ENCODE data around the gene SLC7A11.
A peak's percentile ranks its signal among the peaks of the same experiment; 100 is the strongest.

Gene SLC7A11

DNA sequence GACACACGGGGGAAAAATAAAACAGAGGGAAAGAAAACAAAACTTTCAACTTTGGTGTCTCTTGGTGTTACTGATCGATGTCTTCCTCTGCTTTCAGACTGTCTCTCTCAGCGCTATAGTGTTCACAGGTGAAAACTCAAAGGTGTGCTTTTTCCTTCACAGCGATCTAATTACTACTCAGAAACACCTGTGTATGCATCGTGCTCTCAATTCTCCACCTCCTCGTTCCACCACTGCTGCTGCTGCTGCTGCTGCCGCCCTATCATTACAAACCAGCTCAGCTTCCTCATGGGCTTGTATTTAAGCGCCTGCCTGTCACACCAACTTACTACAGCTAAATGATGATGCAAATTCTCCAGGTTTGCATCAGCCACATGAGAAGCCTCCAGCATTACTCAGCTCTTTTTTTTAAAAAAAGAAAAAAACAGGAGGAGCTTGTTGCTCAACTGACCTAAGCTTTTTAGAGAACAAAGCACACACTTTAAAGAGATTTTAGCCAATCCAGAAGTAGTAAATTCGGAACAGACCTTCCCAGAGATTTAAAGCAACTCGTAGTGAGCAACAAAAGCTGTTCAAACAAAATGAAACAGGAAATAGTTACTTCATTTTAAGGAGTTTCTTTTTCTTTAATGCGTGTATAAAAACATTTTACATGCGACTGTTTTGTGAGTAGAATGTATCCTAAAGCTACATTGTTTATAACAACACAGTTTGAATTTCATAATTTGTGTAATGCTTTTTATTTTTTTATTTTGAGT lies at the start of gene SLC7A11:
TSS of gene SLC7A11 (minus strand) at position 274 of the 758 bp plus-strand sequence. CDS start 280 bp downstream, outside the sequence.
- peak within 1 kb of the TSS; percentile 35 to 75 for H3K4me3 ChIP-seq (replicated peaks in 1 of 2; ENCODE audit: low read depth in 2 of 2, low read length in 2 of 2)
- peak; percentile 99 for DNase-seq (ENCODE audit: low read depth in 2 of 2)
- TF ChIP-seq, protein P1, sequence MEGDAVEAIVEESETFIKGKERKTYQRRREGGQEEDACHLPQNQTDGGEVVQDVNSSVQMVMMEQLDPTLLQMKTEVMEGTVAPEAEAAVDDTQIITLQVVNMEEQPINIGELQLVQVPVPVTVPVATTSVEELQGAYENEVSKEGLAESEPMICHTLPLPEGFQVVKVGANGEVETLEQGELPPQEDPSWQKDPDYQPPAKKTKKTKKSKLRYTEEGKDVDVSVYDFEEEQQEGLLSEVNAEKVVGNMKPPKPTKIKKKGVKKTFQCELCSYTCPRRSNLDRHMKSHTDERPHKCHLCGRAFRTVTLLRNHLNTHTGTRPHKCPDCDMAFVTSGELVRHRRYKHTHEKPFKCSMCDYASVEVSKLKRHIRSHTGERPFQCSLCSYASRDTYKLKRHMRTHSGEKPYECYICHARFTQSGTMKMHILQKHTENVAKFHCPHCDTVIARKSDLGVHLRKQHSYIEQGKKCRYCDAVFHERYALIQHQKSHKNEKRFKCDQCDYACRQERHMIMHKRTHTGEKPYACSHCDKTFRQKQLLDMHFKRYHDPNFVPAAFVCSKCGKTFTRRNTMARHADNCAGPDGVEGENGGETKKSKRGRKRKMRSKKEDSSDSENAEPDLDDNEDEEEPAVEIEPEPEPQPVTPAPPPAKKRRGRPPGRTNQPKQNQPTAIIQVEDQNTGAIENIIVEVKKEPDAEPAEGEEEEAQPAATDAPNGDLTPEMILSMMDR (IDR thresholded peaks at IDR 0.05; ENCODE audit: low read depth, low read length), result no peak

DNA sequence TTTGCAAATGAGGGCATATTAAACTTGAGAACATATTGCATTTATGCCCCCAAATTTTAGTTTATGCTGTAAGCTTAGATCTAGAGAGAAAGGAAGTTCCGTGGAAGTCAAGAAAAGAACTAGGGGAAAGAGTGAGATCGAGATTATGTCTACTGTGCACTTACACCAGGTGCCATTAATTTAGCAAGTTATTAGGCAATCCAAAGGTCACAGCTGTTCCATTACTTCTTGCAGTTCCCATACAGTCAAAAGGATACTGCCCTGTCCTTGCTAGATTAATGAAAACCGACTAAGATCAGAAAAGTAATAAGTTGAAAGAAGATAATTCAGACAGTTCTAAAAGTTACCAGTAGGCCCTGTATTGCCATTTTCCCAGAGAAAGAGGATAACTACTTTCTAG lies 49.3 kb upstream of the SLC7A11 start:
- no peak for DNase-seq (ENCODE audit: low read depth in 2 of 2)
- TF ChIP-seq, protein P1 (IDR thresholded peaks at IDR 0.05; ENCODE audit: low read depth, low read length), result no peak

DNA sequence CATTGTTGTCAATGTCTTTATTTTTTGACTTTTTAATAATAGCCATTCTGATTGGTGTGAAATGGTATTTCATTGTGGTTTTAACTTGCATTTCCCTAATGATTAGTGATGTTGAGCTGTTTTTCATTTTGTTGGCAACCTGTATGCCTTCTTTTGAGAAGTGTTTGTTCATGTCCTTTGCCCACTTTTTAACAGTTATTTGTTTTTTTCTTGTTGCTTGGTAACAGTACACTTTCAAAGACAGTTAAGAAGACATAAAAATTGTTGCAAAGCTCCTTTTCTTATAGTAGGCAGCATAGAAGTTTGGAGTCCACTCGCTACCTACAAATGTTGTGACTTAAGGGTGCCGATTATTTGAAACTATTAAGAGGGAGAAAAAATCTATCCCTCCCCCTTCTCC lies 48.7 kb upstream of the SLC7A11 start:
- H3K4me3 ChIP-seq (replicated peaks in 1 of 2; ENCODE audit: low read depth in 2 of 2, low read length in 2 of 2), result no peak overlapping the region
- TF ChIP-seq, protein P1 (IDR thresholded peaks at IDR 0.05; ENCODE audit: low read depth, low read length), result no peak
- no peak for DNase-seq (ENCODE audit: low read depth in 2 of 2)

More for the DNA sequence above, 49.3 kb upstream of the SLC7A11 start:
- H3K4me3 ChIP-seq (replicated peaks in 1 of 2; ENCODE audit: low read depth in 2 of 2, low read length in 2 of 2), result no peak overlapping the region

DNA sequence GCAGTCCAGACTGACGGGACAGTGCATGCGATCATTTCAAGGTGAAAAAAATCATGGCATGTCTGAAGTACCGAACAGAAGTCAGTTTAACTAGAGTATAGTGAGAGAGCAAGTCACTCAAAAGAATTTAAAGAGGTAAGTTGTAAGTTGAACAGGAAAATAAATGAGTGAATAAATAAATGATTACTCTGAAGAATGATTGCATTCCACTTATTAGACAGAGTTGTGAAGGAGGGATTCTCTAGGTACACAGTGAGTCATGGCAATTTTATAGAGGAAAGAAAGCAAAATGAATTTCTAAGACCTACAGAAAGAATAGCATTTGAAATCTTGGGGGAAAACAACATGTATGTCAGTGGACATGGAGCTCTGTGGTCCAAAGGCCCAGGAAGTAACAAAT lies 37.1 kb upstream of the SLC7A11 start:
- no peak for DNase-seq (ENCODE audit: low read depth in 2 of 2)
- TF ChIP-seq, protein P1 (IDR thresholded peaks at IDR 0.05; ENCODE audit: low read depth, low read length), result no peak
- no peak overlapping the region for H3K4me3 ChIP-seq (replicated peaks in 1 of 2; ENCODE audit: low read depth in 2 of 2, low read length in 2 of 2)

DNA sequence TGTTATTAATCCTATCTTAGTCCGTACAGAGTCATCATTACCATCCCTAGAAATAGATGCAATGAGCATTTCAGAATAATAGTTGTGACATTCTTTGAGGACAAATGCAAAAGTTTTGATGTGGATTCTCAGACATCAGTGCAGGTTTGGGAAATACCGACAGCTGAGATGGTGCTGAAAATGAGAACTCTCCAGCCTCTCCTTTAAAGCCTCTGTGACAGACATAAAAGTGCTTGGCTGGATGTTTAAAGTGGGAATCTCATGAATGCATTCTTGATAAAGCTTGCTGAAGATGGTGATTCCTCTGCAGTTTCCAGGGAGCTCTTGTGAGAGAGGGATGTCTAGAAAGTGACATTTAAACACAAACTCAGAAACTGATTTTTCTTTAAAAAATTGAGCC lies 35.0 kb upstream of the SLC7A11 start:
- TF ChIP-seq, protein P1 (IDR thresholded peaks at IDR 0.05; ENCODE audit: low read depth, low read length), result no peak
- DNase-seq (ENCODE audit: low read depth in 2 of 2), result no peak
- H3K4me3 ChIP-seq (replicated peaks in 1 of 2; ENCODE audit: low read depth in 2 of 2, low read length in 2 of 2), result no peak overlapping the region

DNA sequence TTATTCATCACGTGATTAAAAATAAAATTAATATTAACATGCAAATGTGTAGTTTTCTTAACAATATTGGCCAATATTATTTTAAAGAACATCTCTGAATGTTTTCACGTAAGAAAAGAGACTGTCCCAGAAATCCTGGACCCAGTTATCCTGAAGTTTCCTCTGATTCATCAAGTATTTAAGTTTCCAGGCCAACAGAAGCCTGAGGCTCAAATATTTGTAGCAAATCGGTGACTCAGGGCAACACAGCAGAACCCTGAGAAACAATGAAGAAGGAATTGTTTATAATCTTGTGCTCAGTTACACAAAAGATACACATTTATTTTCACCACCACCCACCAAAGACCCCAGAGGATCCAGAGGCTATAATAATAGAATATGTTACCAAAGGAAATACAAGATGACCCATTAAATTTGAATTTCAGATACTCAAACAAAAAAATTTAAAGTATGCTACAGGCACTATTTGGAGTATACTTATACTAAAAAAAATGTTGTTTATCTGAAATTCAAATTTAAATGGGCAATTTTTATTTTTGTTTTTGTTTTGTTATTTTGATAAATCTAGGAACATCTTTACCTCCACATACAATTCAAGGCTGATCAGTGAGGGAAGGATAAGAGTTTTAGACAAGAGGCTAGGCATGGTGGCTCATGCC lies 33.9 kb upstream of the SLC7A11 start:
- TF ChIP-seq, protein P1 (IDR thresholded peaks at IDR 0.05; ENCODE audit: low read depth, low read length), result no peak
- peak; percentile 92 to 94 for DNase-seq (ENCODE audit: low read depth in 2 of 2)

More for the DNA sequence above, 33.9 kb upstream of the SLC7A11 start:
- H3K4me3 ChIP-seq (replicated peaks in 1 of 2; ENCODE audit: low read depth in 2 of 2, low read length in 2 of 2), result no peak overlapping the region
